Measurements from ENCODE around the gene GABRG3. TPM values are rescaled to one million over a fixed set of nuclear protein-coding genes. Genes with fewer than 3 reads are reported as not detected.

GABRG3 gene
- total and polyA plus RNA-seq, 2 of the 4 experiments (the other 2 are of a cell fraction), result not detected

DNA sequence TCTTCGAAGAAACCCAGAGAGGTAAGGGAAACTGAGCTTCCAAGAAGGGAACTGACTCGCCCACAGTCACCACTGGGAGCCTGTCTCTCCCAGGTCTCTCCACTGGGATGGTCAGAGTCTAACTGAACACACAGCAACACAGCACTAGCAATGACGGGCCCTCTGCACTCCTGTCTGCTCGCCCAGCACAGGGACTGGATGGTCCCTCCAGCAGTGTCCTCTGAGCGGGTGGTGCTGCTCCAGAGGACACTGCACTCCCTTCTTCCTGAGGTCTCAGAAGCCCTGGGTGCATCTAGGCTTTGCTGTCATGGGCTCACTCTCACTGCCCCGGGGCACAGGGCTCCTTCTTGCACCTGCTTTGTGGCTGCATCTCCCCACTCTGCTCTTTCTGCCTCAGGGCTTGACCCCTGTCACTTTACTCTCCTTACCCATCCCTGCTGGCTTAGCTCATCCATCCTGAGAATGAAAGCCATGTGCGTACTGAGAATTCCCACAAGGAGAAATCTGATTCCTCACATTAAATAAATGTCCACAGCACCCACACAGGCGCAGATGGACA, 356.6 kb downstream of the GABRG3 start:
- H3K9ac ChIP-seq (ENCODE audit: low read depth, low read length), result no peak overlapping the region
- intact Hi-C loops (cut with micrococcal nuclease), result no loop called here
- no peak for ATAC-seq (ENCODE audit: low read depth)

More for the DNA sequence above, 356.6 kb downstream of the GABRG3 start:
- Histone ChIP-seq H3K79me1 (ENCODE audit: low read depth in 1 of 2, low read length in 2 of 2) (no peaks in the 10 kb centered on the region), H3K4me2 (ENCODE audit: low read depth, low read length) (no peak overlapping the region), H2AK9ac (replicated peaks; ENCODE audit: low read depth, low read length, poor library complexity) (no peak overlapping the region), H2BK5ac (ENCODE audit: low read depth, low read length, poor library complexity, severe bottlenecking) (no peak overlapping the region), H2AFZ (replicated peaks; ENCODE audit: low read length, poor library complexity) (no peak overlapping the region), H2BK20ac (ENCODE audit: low read depth, low read length) (no peak overlapping the region), H4K8ac (ENCODE audit: low read depth in 2 of 2, low read length in 2 of 2) (no peak overlapping the region), H3K4ac (ENCODE audit: low read depth, low read length) (no peak overlapping the region), H3K4me1 (ENCODE audit: control insufficient read depth, insufficient read depth, low read length) (no peaks in the 10 kb centered on the region), H3K9me3 (ENCODE audit: control insufficient read depth, insufficient read depth, low read length) (peaks cover 27% of the 10 kb centered on the region), H3K23ac (ENCODE audit: low read depth, low read length) (no peak overlapping the region), H3K36me3 (ENCODE audit: control insufficient read depth, insufficient read depth, low read length) (no peaks in the 10 kb centered on the region), H3K4me3 (ENCODE audit: insufficient read depth, low read depth, low read length) (no peak overlapping the region), H3K56ac (ENCODE audit: extremely low read depth, insufficient read depth, low read length) (no peak overlapping the region), H3K18ac (ENCODE audit: low read depth, low read length) (no peak overlapping the region), H3K14ac (replicated peaks; ENCODE audit: low read depth, low read length) (no peak overlapping the region), H2AK5ac (ENCODE audit: low read depth, low read length) (no peak overlapping the region), H4K91ac (ENCODE audit: insufficient read depth, low read depth, low read length) (no peak overlapping the region), H3K27ac (ENCODE audit: insufficient read depth, low read length) (no peak overlapping the region), H2BK15ac (ENCODE audit: low read depth, low read length) (no peak overlapping the region), H4K5ac (ENCODE audit: low read depth, low read length) (no peak overlapping the region), H4K20me1 (ENCODE audit: insufficient read depth, low read length) (no peaks in the 10 kb centered on the region), H2BK120ac (ENCODE audit: low read depth, low read length) (no peak overlapping the region), H3K27me3 (ENCODE audit: control insufficient read depth, insufficient read depth, low read length) (no peaks in the 10 kb centered on the region), H3K9me1 (ENCODE audit: insufficient read depth, low read length) (no peaks in the 10 kb centered on the region)
- in situ Hi-C loops (cut with MboI; ENCODE audit: low sequenced_read_pairs), result no loop called here
- no CpG with 5 or more reads among the region's 8 CpGs for WGBS, 2 experiments (ENCODE audit: extremely low coverage in 2 of 2, insufficient read length in 1 of 2)
- no TSS peak for BruUV-seq (replicated peaks)
- ChIA-PET POLR2A (ENCODE audit: unreplicated experiment) (no interaction called here), CTCF (no interaction called here)
- DNase-seq, result no peak
- dilution Hi-C loops (cut with HindIII; ENCODE audit: low sequenced_read_pairs, unreplicated experiment), result no loop called here
- TF ChIP-seq NFE2L2 (IDR thresholded peaks at IDR 0.05; ENCODE audit: low read depth, low read length) (no peak), RAD21 (IDR thresholded peaks at IDR 0.05; ENCODE audit: low read length) (no peak), RCOR1 (IDR thresholded peaks at IDR 0.05; ENCODE audit: insufficient replicate concordance, low read length) (no peak), MAZ (IDR thresholded peaks at IDR 0.05; ENCODE audit: borderline replicate concordance, low read depth, low read length) (no peak), RFX5 (IDR thresholded peaks at IDR 0.05; ENCODE audit: low read depth, low read length) (no peak), BHLHE40 (IDR thresholded peaks at IDR 0.05; ENCODE audit: low read depth, low read length) (no peak), SMC3 (IDR thresholded peaks at IDR 0.05; ENCODE audit: low read depth, low read length) (no peak), MXI1 (IDR thresholded peaks at IDR 0.05; ENCODE audit: borderline replicate concordance, low read depth, low read length) (no peak), CHD1 (IDR thresholded peaks at IDR 0.05; ENCODE audit: low read depth, low read length) (no peak)
- TF ChIP-seq, protein P1, sequence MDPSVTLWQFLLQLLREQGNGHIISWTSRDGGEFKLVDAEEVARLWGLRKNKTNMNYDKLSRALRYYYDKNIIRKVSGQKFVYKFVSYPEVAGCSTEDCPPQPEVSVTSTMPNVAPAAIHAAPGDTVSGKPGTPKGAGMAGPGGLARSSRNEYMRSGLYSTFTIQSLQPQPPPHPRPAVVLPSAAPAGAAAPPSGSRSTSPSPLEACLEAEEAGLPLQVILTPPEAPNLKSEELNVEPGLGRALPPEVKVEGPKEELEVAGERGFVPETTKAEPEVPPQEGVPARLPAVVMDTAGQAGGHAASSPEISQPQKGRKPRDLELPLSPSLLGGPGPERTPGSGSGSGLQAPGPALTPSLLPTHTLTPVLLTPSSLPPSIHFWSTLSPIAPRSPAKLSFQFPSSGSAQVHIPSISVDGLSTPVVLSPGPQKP (IDR thresholded peaks at IDR 0.05; ENCODE audit: borderline replicate concordance, low read depth, low read length), result no peak
- TF ChIP-seq, protein P2, sequence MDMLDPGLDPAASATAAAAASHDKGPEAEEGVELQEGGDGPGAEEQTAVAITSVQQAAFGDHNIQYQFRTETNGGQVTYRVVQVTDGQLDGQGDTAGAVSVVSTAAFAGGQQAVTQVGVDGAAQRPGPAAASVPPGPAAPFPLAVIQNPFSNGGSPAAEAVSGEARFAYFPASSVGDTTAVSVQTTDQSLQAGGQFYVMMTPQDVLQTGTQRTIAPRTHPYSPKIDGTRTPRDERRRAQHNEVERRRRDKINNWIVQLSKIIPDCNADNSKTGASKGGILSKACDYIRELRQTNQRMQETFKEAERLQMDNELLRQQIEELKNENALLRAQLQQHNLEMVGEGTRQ (IDR thresholded peaks at IDR 0.05; ENCODE audit: low read depth, low read length), result no peak

Data from IMR-90 (cell line).